HL-60 (cell line): ENCODE results near the gene PARD6G.

ENCODE experiments used
- DNase-seq, 2 experiments: peaks; one replicate each; pipeline ENCODE4 v3.0.0-alpha.2; 2010 to 2020; ENCODE audit warnings: low read depth in 1 of 2, low spot score in 1 of 2
- H3K27ac ChIP-seq: fragments of 250-450 bp; sonication (Bioruptor Pico); replicated peaks from 2 replicates; pipeline ENCODE4 v1.5.1; 2020; ENCODE audit warnings: mild to moderate bottlenecking, moderate library complexity
- H3K27me3 ChIP-seq: fragments of 250-450 bp; sonication (Bioruptor Pico); 2 replicates; pipeline ENCODE4 v1.5.1; 2021; ENCODE audit warnings: mild to moderate bottlenecking, moderate library complexity; ENCODE audit not compliant: insufficient read depth, poor library complexity, severe bottlenecking
- H3K4me3 ChIP-seq: replicated peaks from 2 replicates; pipeline ENCODE4 v1.5.1; 2011; ENCODE audit warnings: mild to moderate bottlenecking, control low read depth, low read length; ENCODE audit not compliant: insufficient read depth
- CTCF ChIP-seq: IDR thresholded peaks from one replicate; pipeline ENCODE4 v1.5.1; 2011; ENCODE audit warnings: low read length, control low read depth, inconsistent platforms; ENCODE audit not compliant: insufficient read depth
- GABPA ChIP-seq: IDR thresholded peaks from 2 replicates; pipeline ENCODE4 v1.6.1; 2012; ENCODE audit warnings: low read depth
- POLR2AphosphoS5 ChIP-seq: IDR thresholded peaks from 2 replicates; pipeline ENCODE4 v1.6.1; 2012; ENCODE audit warnings: low read depth
- SPI1 ChIP-seq: IDR thresholded peaks from 2 replicates; pipeline ENCODE4 v1.6.1; 2012; ENCODE audit warnings: low read depth, mild to moderate bottlenecking, borderline replicate concordance
- TF ChIP-seq, protein P1 (sequence below): IDR thresholded peaks from 2 replicates; pipeline ENCODE4 v1.6.1; 2012; ENCODE audit warnings: low read depth; ENCODE audit not compliant: insufficient replicate concordance

Gene PARD6G

DNA sequence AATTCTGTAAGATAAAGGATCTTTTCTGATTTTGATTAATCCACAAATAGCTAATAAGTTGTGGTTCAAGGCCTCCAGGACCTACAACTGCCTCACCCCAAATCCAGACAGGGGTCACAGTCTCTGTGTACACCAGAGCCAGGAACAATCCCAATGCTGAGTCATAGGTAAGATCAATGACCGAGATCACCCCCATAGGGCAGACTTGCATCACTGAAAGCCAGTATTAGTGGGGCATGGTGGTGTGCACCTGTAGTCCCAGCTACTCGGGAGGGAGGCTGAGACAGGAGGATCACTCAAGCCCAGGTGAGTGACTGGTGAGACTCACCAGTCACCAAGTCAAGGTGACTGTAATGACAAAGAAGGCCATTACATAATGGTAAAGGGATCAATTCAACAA lies 12.9 kb downstream of the PARD6G start:
- Histone ChIP-seq H3K4me3 (no peak overlapping the region), H3K27ac (no peak overlapping the region), H3K27me3 (no peaks in the 10 kb centered on the region)
- TF ChIP-seq SPI1, result no peak
- TF ChIP-seq POLR2AphosphoS5, result no peak
- no peak for TF ChIP-seq GABPA
- no peak for TF ChIP-seq CTCF
- no peak for DNase-seq

GRCh38 chr18:80233899-80234298 lies 13.4 kb downstream of the PARD6G start:
- Histone ChIP-seq H3K27ac (no peak overlapping the region), H3K27me3 (no peaks in the 10 kb centered on the region), H3K4me3 (no peak overlapping the region)
- no peak for DNase-seq
- TF ChIP-seq POLR2AphosphoS5 (no peak), GABPA (no peak), SPI1 (no peak), CTCF (no peak)
- TF ChIP-seq, protein P1, sequence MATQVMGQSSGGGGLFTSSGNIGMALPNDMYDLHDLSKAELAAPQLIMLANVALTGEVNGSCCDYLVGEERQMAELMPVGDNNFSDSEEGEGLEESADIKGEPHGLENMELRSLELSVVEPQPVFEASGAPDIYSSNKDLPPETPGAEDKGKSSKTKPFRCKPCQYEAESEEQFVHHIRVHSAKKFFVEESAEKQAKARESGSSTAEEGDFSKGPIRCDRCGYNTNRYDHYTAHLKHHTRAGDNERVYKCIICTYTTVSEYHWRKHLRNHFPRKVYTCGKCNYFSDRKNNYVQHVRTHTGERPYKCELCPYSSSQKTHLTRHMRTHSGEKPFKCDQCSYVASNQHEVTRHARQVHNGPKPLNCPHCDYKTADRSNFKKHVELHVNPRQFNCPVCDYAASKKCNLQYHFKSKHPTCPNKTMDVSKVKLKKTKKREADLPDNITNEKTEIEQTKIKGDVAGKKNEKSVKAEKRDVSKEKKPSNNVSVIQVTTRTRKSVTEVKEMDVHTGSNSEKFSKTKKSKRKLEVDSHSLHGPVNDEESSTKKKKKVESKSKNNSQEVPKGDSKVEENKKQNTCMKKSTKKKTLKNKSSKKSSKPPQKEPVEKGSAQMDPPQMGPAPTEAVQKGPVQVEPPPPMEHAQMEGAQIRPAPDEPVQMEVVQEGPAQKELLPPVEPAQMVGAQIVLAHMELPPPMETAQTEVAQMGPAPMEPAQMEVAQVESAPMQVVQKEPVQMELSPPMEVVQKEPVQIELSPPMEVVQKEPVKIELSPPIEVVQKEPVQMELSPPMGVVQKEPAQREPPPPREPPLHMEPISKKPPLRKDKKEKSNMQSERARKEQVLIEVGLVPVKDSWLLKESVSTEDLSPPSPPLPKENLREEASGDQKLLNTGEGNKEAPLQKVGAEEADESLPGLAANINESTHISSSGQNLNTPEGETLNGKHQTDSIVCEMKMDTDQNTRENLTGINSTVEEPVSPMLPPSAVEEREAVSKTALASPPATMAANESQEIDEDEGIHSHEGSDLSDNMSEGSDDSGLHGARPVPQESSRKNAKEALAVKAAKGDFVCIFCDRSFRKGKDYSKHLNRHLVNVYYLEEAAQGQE, result no peak

GRCh38 chr18:80233201-80233835 lies 14.0 kb downstream of the PARD6G start:
- TF ChIP-seq GABPA, result no peak
- TF ChIP-seq SPI1, result no peak
- no peak for TF ChIP-seq CTCF
- TF ChIP-seq POLR2AphosphoS5, result no peak
- TF ChIP-seq, protein P1, result no peak
- H3K27ac ChIP-seq, result no peak overlapping the region
- H3K27me3 ChIP-seq, result no peaks in the 10 kb centered on the region
- H3K4me3 ChIP-seq, result no peak overlapping the region
- DNase-seq, result no peak

DNA sequence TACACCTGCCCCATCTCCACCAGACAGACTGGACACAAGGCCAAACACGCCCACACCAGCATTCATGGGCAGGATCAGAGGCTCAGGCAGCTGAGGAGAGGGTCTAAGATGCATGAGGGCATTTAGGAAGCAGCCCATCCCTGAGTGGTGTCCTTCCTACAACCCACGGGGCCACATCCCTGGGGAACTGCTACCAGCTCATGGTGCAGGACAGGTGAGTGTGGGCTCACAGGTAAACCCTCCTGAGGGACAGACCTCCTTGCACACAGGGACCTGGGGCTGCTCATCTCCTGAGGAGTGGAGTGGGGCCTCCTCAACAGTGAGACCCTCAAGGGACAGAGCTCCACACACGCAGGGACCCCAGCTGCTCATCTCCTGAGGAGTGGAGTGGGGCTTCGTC lies 14.6 kb downstream of the PARD6G start:
- no peak for TF ChIP-seq GABPA
- TF ChIP-seq, protein P1, result no peak
- Histone ChIP-seq H3K4me3 (no peak overlapping the region), H3K27me3 (no peaks in the 10 kb centered on the region), H3K27ac (no peak overlapping the region)
- DNase-seq, result no peak
